Activated CD4-positive, alpha-beta T cell treated with anti-CD3 and anti-CD28 coated beads, Interleukin-2, amount 50 U/mL, for 48 hours (primary cell): ENCODE results near the gene CBFA2T3.

Experiments used
- DNase-seq, 2 experiments: peaks; one replicate each; pipeline ENCODE4 v3.0.0-alpha.2; 2020

Gene CBFA2T3

DNA sequence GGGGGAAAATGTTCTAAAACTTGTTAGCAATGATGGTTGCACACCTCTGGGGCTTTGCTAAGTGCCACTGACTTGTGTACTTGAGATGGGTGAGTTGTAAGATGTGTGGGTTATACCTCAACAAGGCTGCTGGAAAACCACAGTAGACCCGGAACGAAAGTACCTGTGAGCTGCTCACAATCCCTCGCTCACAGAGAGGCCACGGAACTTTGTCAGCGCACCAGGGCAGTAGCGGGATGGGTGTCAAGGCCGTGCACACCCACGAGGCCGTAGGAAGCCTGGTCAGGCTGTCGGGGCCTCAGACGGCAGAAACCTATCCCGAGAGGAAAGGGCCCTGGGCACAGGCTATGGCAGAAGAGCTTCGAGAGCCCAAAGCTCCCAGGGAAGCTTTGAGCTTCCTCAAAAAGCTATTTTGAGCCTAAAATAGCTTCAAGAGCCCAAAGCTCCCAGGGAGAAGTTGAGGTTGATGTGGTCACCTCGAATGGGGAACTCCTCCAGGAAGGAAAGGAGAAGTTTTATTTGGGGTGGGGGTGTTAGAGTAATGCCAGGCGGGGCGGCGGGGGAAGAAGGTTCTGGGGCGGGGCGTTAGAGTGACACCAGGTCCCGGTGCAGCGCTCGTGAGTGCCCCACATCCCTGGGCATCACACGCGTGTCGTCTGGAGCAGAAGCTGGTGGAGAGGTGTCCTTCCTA lies 19.0 kb downstream of the CBFA2T3 start:
- no peak for DNase-seq

DNA sequence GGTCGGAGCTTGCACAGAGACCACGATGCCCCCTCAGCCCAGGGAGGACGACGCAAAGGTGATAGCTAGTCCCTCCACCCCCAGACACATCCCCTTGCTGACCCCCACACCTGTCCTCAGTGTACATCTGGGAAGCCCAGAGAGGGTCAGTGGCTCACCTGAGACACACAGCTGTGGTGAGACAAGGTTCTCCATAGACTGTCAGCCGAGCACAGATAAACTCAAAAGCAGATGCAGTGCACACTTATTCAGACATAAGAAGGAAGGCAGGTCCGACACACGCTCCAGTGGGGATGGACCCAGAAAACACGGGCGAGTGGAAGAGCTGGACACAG lies 19.6 kb downstream of the CBFA2T3 start:
- DNase-seq: no peak

DNA sequence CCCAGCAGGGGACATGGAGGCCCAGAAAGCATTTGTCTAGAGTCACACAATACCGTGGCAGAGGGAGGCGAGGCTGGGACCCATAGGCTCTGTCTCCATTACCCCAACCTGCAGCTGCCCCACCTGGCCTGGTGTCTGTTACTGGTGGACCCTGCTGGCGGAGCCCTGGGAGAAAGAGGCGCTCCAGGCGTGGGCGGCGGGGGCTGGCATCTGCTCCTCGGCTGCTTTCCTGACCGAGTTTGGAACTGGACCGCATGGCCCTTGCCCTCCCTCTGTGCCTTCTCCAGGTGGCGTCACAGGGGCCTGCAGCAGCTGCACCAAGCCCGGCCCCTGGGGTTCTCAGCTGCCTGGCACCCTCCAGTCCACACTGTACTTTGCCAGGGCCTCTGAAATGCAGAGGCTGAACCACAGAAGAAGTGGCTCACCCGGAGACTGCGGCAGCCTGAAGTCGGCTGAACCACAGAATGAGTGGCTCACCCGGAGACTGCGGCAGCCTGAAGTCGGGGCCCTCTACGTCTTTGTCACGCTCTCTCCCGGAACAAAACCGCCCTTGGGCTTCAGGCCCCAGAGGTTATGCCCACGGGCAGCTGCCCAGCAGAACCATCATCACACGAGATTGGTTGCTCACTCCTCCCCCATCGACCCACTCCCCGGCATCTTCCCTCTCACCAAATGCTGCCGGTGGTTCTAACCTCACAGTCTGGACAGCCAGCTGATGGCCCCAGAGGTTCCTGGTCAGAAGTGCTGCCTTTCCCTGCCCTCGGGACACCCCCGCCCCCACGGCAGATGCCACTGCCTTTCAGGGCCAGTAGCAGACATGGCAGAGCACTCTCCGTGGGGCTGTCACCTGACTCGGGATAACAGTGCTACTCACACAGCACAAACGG lies 20.2 kb downstream of the CBFA2T3 start:
- DNase-seq: no peak

DNA sequence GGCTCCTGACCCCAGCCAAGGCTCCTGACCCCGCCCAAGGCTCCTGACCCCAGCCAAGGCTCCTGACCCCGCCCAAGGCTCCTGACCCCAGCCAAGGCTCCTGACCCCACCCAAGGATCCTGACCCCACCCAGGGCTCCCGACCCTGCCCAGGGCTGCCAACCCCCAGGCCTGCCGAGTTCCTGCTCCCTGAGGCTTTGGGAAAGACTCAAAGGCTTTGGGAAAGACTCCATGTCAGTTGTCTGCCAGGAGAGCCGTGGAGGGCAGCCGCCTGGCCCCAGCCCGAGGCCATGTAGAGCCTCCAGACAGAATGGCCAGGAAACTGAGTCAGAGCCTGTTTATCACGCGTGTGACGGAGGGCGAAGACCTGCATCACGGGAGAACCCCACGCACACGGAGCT lies 21.1 kb downstream of the CBFA2T3 start:
- DNase-seq: no peak

DNA sequence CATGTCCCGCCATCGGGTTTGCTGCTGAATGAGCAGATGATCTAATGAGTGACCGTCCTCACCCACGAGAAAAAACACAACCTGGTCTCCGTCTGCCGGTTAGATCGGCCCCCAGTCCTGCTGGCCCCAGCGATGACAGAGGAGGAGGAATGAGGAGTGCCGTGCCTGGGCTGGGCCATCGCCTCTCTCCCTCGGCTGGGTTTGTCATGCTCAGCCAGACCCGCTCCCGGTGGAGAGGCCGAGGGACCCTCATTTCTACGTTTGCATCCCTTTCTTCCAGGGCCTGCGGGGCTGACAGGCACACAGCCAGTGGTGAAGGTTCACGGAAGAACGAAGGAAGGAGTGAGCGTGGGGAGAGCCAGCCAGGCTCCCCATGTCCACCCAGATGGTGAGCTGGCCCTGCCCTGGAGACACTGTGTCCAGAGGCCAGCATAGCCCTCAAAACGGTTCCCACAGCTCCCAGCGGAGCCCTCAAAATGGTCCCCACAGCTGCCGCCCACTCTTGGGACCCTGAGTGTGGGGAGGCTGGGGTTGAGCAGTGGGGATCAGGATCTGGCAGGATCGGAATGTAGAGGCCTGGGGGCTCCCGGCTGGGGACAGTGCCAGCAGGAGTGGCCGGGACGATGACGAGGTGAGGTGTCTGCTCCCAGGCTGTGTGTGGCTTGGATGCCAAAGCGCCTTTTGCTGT lies 23.9 kb downstream of the CBFA2T3 start:
- no peak for DNase-seq

DNA sequence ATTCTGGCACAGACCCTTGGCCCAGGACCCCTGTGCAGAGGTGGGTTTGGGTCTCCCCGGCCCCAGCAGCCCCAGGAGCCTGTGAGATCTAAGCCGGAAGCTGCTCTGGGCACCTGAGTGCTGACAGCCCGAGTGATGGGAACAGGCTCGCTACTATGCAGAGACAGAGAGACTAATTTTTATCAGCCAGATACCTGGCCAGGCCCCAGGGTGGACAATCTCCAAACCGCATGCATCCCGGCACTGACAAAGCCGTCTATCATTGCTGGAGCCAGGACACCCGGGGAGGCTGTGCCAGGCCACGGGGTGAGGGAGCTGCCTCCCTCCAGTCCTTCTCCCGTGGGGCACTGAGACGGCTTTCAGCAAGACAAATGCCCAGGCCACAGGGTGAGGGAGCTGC lies 25.0 kb downstream of the CBFA2T3 start:
- no peak for DNase-seq

DNA sequence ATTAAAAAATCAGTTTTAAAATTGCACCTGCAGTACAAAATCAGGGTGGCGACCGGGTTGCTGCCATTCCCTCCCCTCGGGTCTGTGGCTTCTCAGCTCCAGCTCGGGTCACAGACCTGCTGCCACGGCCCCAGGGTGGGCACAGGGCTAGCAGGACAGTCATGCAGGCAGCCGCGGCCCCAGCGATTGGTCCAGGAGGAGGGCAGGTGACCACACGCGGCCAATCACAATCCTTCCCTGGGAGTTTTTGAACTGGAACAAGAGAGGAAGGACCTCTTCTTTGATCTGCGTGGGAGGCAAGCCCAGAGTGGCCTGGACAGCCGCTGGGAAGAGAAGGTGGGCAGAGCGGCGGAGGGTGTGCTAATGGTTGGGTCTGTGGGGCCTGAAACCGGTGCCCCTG lies 25.5 kb downstream of the CBFA2T3 start:
- no peak for DNase-seq

DNA sequence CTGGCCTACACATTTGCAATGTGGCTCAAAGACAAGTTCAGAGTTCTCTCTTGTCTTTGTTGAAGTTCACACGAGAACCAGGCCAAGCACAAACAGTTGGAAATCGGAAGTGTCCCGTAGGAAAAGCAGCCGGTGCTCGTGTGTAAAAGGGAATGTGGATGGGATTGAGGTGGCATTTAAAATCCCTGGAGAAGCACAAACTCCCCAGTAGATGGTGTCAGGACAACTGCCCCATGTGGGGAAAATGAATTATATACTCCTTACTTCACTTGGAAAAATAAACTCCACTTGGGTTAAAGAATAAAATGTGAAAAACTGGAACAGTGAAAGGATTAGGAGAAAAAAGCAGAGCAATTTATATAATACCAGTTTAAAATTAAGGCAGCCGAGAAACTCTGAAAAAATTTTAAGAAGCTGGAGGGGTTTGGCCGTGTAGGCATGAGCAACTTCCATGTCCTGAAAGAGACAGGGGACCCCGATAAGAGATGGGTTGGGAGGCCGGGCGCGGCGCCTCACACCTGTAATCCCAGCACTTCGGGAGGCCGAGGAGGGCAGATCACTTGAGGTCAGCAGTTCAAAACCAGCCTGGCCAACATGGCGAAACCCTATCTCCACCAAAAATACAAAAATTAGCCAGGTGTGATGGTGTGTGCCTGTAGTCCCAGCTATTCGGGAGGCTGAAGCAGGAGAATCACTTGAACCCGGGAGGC lies 28.1 kb downstream of the CBFA2T3 start:
- no peak for DNase-seq

DNA sequence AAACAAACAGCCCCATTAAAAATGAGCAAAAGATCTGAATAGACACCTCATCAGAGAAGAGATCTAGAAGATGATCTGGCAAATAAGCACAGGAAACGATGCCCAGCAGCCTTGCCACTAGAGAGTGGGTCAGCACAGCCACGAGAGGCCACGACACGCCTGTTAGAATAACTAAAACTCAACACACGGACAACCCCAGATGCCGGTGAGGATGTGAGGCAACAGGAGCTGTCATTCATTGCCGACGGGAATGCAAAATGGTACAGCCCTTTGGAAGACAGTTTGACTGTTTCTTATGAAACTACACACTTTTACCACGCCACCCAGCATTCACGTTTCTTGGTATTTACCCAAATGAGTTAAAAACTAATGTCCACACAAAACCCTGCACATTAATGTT lies 31.5 kb downstream of the CBFA2T3 start:
- DNase-seq: no peak

DNA sequence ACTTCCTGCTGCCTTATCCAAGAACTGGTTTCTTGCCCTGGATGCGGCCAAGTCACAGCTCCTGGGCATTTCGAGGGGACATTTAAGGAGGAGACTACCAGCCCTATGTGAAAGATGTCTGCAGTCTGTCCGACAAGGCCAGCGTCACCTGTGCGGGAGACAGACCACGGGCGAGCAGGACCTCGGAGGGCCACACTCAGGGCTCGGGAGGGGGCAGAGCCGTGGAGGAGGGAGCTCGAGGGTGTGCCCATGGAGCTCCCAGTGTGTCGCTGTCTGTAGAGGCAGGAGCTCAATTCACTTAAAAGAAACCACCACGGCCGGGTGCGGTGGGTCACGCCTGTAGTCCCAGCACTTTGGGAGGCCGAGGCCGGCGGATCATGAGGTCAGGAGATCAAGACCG lies 33.3 kb downstream of the CBFA2T3 start:
- no peak for DNase-seq

DNA sequence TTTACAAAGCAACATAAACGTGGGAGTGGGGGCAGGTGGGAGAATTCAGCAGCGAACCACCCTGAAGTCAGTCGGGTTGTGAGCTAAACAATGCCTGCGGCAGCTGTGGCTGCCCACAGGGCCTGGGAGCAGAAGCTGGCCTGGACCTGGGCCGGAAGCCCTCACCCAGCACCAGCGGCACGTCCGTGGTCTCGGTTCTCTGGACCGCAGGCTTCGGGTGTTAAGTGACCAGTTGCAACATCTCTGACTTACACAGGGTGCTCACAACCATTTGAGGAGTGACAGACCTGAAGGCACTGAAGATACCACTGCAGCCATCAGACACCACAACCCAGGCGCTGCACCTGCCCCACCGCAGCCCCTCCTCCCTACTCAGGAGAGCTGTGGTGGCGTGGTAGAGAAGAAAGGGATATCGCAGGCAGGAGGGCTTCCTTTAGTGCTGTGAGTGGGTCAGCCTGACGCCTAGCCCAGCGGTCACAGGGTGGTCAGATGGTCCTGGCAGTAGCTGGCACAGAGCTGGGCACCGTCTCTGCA lies 33.8 kb downstream of the CBFA2T3 start:
- DNase-seq: no peak

DNA sequence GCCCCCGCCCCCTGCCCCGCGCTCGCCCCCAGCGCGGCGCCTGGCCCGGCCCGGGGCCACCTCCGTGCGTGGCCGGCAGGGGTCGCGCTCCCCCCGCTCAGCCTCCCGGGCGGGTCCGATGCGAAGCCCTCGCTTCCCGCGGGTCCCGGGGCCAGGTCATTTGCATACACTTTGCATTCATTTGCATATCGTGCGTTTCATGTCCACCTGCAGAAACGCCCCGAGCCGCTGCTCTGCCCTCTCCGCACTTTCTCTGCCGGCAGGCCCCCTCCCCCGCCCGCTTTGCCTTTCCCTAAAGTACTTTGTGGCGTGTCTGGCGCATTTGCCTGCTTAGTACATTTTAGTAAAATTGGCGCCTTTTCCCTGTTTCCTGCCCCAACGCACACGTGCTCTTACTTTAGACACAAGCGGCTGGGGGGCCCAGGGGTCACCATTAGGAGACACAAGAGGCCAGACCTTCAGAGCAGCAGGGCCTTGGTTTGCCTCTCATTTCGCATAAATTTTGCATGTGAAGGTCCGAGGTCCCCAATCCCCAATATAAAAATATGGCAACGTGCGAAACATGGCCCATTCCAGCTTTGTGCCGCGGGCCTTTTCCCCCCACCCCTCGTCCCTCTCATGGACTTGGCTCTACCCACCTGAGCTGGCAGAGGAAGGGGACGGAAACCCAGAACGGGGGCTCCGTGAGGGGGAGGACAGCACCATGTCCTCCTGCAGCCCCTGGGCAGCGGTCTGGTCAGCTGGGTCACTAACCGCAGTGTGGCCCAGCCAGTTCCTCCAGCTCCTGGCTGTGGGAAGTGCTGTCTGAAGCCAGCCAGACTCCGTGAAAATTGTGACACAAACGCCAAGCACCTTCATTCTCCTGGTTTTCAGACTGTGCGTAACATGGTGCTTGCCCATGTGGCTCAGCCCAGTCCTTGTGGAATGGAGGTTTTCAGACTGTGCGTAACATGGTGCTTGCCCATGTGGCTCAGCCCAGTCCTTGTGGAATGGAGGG lies 34.8 kb downstream of the CBFA2T3 start:
- DNase-seq: peak; percentile 62 to 68

DNA sequence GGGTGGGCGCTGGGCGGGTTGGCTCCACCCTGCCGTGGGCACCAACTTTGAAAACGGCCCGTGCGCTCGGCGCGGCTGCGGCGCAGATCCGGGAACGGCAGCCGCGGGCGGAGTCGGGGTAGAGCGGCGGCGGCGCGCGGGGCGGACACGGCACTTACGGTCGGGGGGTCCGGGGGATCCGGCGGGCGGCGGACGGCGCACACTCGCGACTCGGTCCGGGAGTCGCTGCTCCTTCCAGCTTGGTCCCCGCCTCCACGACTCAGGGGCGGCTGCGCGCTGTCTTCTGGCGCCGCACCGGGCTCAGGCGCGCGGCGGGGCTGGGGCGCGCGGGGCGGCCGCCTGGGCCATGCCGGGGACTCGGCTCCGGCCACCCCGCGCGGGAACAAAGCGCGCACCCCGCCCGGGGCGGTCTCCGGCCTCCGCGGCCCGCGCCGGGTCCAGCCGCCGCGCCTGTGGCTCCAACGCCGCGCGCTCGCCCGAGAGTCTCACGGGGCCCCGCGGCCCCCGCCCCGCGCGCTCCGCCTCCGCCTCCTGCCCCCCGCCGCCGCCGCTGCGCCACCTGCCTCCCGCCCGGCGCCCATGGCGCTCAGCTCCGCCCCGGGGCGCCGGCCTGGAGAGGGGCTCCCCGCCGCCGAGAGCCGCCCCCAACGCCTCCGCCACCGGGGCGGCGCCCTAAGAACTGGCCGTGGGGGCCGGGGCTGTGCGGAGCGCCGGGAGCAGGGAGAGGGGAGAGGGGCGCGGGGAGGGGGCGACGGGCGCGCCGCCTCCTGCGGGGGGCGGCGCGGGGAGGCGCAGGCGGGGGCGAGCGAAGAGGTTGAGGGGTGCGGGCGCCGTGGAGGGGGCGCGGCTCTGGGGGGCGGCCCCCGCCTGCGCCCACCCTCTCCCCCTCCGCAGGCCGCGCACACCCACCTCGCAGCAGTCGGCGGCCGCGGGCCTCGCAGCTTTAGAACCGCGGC lies 35.9 kb downstream of the CBFA2T3 start:
- no peak for DNase-seq

DNA sequence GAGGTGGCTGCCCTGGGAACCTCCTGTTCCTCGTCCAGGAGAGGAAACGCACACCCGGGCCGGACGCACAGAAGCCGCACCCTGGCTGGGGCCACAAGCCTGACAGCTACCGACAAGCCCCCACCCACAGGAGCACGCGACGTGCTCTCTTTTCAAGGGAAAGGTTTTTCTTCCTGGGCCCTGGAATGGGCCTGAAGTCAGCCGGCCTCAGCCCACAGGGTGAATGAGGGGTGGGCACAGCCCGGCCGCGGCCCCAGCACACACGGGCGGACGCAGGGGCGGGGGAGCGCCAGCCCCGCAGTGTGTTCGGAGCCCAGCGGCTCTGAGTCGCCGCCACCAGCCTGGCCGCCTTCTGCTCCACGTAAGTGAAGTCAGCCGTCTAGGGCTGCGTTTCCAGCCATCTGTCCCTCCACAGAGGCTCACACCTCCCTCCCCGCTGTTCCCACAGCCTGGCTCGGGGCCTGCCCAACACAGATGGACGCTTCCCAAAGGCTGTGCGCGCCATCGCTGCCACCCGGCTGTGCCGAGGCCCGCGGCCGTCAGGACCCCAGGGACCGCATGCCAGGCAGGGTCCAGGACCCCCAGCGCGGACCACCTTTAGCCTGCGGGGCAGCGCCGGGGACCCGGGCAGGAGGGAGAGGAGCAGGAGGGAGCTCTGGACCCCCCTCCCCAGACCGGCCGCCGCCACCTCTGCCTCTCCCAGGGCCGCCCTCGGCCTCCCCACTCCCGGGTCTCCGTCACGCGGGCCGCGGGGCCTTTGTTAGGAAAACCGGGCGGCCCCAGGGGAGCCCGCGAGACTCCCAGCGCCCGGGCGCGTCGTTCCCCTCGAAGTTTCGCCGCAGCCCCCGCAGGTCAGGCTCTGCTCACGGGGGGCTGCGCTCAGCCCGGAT lies 36.8 kb downstream of the CBFA2T3 start:
- no peak for DNase-seq

DNA sequence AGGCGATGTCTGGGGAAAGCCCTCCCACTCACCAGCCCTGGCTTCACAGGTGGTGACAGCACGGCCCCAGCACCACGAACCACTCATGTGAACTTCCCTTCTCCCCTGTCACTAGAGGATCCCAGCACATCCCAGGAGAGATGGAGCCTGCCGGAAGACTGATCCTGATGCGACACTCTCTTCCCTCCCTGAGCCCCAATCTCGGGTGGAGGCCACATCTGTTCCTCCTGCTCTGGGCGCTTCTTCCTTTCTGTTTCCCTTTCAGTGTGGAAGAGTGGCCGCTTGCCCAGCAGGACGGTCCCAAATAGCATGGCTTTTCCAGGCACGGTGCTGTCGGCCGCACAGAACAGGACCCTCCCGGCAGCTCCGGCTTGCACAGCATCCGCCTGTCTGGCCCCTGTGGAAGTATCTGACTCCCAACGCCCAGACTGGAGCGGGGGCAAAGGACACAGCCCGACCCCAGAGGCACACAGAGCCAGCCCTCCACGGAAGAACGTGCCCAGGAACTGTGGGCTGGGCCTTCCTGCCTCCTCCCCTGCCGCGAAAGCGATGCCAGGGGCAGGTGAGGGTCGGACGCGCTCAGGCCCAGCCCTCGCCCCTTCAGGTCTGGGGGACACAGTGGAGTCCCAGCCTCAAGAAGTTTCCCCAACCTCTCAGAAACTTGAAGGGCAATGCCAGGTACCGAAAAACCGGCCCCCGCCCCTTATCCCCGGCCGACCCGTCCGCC lies 37.6 kb downstream of the CBFA2T3 start:
- no peak for DNase-seq

DNA sequence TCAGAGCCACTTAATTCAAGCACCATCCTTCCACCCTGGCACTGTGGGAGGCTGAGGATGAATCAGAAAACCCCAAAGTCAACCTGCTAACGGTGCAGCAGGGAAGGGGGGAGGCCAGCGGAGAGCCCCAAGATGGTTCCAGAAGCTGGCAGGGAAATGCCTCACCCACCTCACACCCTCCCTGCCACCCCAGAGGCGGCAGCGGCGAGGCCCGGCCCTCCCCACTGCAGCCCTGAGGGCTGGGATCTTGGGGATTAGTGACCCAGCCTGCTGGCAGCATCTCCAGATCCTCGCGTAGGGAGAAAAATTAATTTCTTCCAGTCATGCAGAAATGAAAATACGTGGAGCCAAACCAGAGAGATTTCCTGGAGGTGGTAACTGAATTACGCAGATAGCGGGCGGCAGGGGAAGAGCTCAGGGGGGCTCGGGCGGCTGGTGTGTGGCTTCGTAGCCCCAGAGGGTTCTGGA lies 38.2 kb downstream of the CBFA2T3 start:
- no peak for DNase-seq

DNA sequence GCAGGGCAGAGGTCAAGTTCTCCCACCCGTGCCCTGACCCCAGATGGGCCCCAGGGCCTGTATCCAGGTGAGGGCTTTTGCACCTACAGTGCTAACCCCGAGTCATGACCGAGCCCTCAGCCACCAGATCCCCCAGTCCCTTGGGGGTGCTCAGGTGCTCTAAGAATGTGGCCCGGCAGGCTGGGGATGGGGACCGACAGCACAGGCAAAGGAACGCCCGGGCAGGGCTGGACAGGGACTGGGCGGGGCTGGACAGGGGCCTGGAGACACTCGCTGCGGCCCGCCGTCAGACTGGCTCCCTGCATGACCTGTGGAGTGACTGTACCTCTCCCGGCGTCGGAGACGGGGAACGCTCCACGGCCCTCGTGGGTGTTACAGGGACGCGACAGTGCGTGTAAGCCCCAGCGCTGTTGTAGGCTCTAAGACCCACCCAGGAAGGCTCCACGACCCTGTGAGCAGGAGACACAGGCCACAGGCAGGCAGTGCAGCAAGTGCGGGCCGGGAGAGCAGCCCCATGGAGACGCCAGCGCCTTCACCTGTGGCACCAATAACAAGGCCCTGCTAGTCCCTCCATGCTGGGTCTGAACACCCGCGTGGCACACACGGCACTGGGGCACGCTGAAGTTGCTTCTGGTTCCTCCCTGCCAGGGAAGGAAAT lies 38.8 kb downstream of the CBFA2T3 start:
- no peak for DNase-seq

DNA sequence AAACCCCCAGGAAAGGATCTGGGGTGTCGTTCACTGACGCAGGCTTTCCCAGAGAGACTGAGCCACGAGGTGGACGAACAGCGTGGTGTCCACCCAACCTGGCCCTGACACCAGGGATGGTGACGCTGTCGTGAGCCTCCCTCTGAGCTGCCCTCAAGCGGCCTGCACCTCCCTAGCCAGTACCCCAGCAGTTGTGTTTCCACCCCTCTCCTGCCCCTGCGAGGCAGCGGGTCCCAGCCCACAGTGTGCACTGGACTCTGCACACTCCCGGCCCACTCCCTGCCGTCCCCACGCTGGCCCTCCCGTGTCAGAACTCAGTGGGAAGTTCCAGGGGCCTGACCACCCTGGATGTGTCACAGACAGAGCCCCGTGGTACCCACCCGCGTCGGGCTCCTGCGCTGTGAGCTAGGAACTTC lies 39.8 kb downstream of the CBFA2T3 start:
- DNase-seq: no peak
